Stimulated activated naive B cell treated with anti-CD40 and anti-IgM and Interleukin-4, amounts not matched to agents 10 μg/mL and 1 μg/mL and 100 μg/mL, for 72 hours (primary cell): Measurements from ENCODE around the gene KRT4.

Experiments
- ATAC-seq, 2 donors: fragments of 150-1000 bp; cut with Tn5 transposase; replicated peaks; 2 replicates each; pipeline ENCODE4 v1.10.0; 2021; ENCODE audit warnings: moderate library complexity in 1 of 2
- DNase-seq: peaks from one replicate; pipeline ENCODE4 v3.0.0; 2021
- H3K27ac Mint-ChIP-seq: one replicate; pipeline ENCODE4 v1.8.0; 2022; ENCODE audit warnings: mild to moderate bottlenecking, mixed read lengths
- H3K27me3 Mint-ChIP-seq, 2 donors: one replicate each; pipeline ENCODE4 v1.8.0; 2022; ENCODE audit warnings: mixed read lengths in 2 of 2
- H3K36me3 Mint-ChIP-seq, 2 donors: one replicate each; pipeline ENCODE4 v1.8.0; 2022; ENCODE audit warnings: mixed read lengths in 2 of 2, mild to moderate bottlenecking in 1 of 2
- H3K4me1 Mint-ChIP-seq, 2 donors: one replicate each; pipeline ENCODE4 v1.8.0; 2022; ENCODE audit warnings: mixed read lengths in 2 of 2, mild to moderate bottlenecking in 1 of 2
- H3K4me3 Mint-ChIP-seq, 2 donors: one replicate each; pipeline ENCODE4 v1.8.0; 2022; ENCODE audit warnings: mild to moderate bottlenecking in 2 of 2, mixed read lengths in 2 of 2, moderate library complexity in 1 of 2
- H3K9me3 Mint-ChIP-seq, 2 donors: one replicate each; pipeline ENCODE4 v1.8.0; 2022; ENCODE audit warnings: mixed read lengths in 2 of 2, mild to moderate bottlenecking in 1 of 2

KRT4 gene

DNA sequence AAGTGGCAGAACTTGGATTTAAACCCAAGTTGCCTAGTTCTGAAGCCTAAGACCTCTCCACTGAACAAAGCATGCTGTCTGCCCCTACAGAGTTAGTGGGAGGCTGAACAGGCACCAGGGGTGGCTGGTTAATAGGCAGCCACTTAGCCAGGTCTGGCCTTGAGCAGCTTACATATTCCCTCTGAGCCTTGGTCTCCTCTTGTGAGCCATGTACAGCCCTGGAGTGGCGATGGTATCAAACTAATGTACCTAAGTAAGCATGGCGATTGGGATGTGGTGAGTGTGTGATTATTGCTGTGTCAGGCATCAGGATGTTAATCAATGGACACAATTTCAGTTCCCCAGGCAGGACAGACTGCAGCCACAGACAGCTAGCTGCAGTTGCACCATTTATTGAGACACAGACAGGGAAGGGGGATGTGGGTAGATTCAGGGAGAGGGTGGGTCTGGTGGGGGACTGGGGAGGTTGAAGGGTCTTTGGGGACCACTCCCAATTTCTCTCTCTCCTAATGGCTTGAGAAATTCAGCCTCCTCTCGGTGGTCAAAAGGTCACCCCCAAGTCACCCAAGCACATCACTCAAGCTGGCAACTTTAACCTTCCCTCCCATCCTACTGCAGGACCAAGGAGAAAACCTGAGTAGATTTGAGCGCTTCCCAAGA is 7.3 kb upstream of the KRT4 start:
- H3K27me3 Mint-ChIP-seq = peaks cover 31 to 36% of the 10 kb centered on the region in 2 donors
- H3K27ac Mint-ChIP-seq = no peak overlapping the region
- H3K4me1 Mint-ChIP-seq = no peaks in the 10 kb centered on the region
- no peak for DNase-seq
- H3K4me3 Mint-ChIP-seq = no peak overlapping the region
- no peaks in the 10 kb centered on the region for H3K9me3 Mint-ChIP-seq
- H3K36me3 Mint-ChIP-seq = no peaks in the 10 kb centered on the region
- ATAC-seq = no peak

DNA sequence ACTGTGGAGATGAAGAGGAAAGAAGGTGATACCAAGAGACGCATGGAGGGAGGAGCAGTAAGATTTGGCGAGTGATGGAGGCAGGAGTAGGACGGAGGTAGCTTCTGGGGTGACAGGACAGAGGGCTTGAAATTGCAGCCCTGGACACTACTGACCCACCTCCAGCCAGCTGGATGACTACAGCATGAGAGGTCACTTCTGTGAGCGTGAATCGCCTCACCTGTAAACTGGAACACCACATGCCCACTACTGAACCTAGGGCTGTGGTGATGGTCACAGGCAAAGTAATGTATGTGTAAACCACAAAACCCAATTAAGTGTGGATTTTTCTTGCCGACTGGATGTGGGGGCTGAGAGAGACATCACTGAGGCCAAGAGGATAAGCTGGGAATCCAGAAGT is 6.6 kb upstream of the KRT4 start:
- peaks cover 26 to 32% of the 10 kb centered on the region in 2 donors for H3K27me3 Mint-ChIP-seq
- H3K36me3 Mint-ChIP-seq = no peaks in the 10 kb centered on the region
- DNase-seq = no peak
- no peaks in the 10 kb centered on the region for H3K9me3 Mint-ChIP-seq
- H3K4me1 Mint-ChIP-seq = no peaks in the 10 kb centered on the region
- no peak for ATAC-seq
- H3K4me3 Mint-ChIP-seq = no peak overlapping the region
- no peak overlapping the region for H3K27ac Mint-ChIP-seq

GRCh38 chr12:52819731-52820510 is 6.0 kb upstream of the KRT4 start:
- Mint-ChIP-seq H3K4me1 (no peaks in the 10 kb centered on the region), H3K36me3 (no peaks in the 10 kb centered on the region), H3K27ac (no peak overlapping the region), H3K9me3 (no peaks in the 10 kb centered on the region), H3K27me3 (peaks cover 26 to 32% of the 10 kb centered on the region in 2 donors), H3K4me3 (no peak overlapping the region)
- ATAC-seq (no peak), DNase-seq (no peak)

- peaks cover 26 to 30% of the 10 kb centered on the region in 2 donors for H3K27me3 Mint-ChIP-seq
- no peak overlapping the region for H3K4me3 Mint-ChIP-seq
- H3K4me1 Mint-ChIP-seq = no peaks in the 10 kb centered on the region
- ATAC-seq (no peak), DNase-seq (no peak)
- H3K36me3 Mint-ChIP-seq = no peaks in the 10 kb centered on the region
- no peaks in the 10 kb centered on the region for H3K9me3 Mint-ChIP-seq
- no peak overlapping the region for H3K27ac Mint-ChIP-seq
Observed at GRCh38 chr12:52818887-52819420, 5.0 kb upstream of the KRT4 start.

GRCh38 chr12:52818388-52818787 is 4.5 kb upstream of the KRT4 start:
- no peaks in the 10 kb centered on the region for H3K4me1 Mint-ChIP-seq
- no peaks in the 10 kb centered on the region for H3K36me3 Mint-ChIP-seq
- H3K27me3 Mint-ChIP-seq = peaks cover 21 to 24% of the 10 kb centered on the region in 2 donors
- ATAC-seq (no peak), DNase-seq (no peak)
- no peak overlapping the region for H3K27ac Mint-ChIP-seq
- H3K4me3 Mint-ChIP-seq = no peak overlapping the region
- no peaks in the 10 kb centered on the region for H3K9me3 Mint-ChIP-seq

- Mint-ChIP-seq H3K4me3 (no peak overlapping the region), H3K9me3 (no peaks in the 10 kb centered on the region), H3K27ac (no peak overlapping the region), H3K36me3 (no peaks in the 10 kb centered on the region), H3K4me1 (no peaks in the 10 kb centered on the region), H3K27me3 (peaks cover 15 to 18% of the 10 kb centered on the region in 2 donors)
- DNase-seq = no peak
- no peak for ATAC-seq
Observed at GRCh38 chr12:52817699-52818238, 3.9 kb upstream of the KRT4 start.

GRCh38 chr12:52817003-52817698 is 3.2 kb upstream of the KRT4 start:
- H3K4me1 Mint-ChIP-seq = no peaks in the 10 kb centered on the region
- H3K4me3 Mint-ChIP-seq = no peak overlapping the region
- peaks cover 15% of the 10 kb centered on the region in 2 donors for H3K27me3 Mint-ChIP-seq
- no peaks in the 10 kb centered on the region for H3K36me3 Mint-ChIP-seq
- DNase-seq = no peak
- H3K9me3 Mint-ChIP-seq = no peaks in the 10 kb centered on the region
- no peak overlapping the region for H3K27ac Mint-ChIP-seq
- ATAC-seq = no peak

GRCh38 chr12:52815676-52816588 is 2.0 kb upstream of the KRT4 start:
- ATAC-seq = no peak
- no peaks in the 10 kb centered on the region for H3K36me3 Mint-ChIP-seq
- no peaks in the 10 kb centered on the region for H3K9me3 Mint-ChIP-seq
- no peak overlapping the region for H3K4me3 Mint-ChIP-seq
- H3K27ac Mint-ChIP-seq = no peak overlapping the region
- DNase-seq = no peak
- H3K4me1 Mint-ChIP-seq = no peaks in the 10 kb centered on the region
- H3K27me3 Mint-ChIP-seq = peaks cover 11 to 15% of the 10 kb centered on the region in 2 donors

DNA sequence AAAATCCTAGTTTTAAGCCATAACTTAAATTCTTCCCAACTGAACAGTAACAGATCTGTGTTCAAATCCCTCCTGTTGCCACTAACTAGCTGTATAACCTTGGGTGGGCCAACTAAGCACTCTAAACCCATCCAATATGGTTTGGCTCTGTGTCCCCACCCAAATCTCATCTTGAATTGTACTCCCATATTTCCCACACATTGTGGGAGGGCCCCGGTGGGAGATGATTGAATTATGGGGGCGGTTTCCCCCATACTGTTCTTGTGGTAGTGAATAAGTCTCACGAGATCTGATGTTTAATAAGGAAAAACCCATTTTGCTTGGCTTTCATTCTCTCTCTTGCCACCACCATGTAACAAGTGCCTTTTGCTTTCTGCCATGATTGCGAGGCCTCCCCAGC is 1.2 kb upstream of the KRT4 start:
- DNase-seq (no peak), ATAC-seq (no peak)
- no peak overlapping the region for H3K27ac Mint-ChIP-seq
- no peaks in the 10 kb centered on the region for H3K36me3 Mint-ChIP-seq
- H3K27me3 Mint-ChIP-seq = peaks cover 7 to 11% of the 10 kb centered on the region in 2 donors
- no peaks in the 10 kb centered on the region for H3K9me3 Mint-ChIP-seq
- H3K4me1 Mint-ChIP-seq = no peaks in the 10 kb centered on the region
- no peak overlapping the region for H3K4me3 Mint-ChIP-seq

DNA sequence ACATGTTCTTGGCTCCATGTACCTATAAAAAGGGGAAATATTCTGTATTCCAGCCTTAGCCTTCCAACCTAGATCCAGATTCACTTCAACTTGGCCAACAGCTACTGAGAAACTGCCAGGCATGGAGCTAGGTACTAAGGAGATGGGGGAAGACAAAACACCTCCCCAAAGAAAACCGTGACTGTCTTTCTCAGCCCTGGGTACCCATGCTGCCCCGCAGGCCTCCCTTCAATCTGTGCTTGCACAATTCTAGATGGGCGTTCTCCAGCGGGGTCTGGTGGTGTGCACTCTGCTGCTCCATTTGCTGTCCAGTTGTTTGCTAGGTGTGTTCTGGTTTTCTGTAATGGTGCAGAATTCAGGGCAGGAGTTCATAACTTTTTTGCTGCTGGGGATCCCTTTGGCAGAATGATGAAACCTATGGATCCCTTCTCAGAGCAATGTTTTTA is 817 bp upstream of the KRT4 start:
- peaks cover 5 to 7% of the 10 kb centered on the region in 2 donors for H3K27me3 Mint-ChIP-seq
- no peaks in the 10 kb centered on the region for H3K36me3 Mint-ChIP-seq
- no peaks in the 10 kb centered on the region for H3K4me1 Mint-ChIP-seq
- H3K4me3 Mint-ChIP-seq = no peak overlapping the region
- H3K27ac Mint-ChIP-seq = no peak overlapping the region
- H3K9me3 Mint-ChIP-seq = no peaks in the 10 kb centered on the region
- ATAC-seq (no peak), DNase-seq (no peak)

DNA sequence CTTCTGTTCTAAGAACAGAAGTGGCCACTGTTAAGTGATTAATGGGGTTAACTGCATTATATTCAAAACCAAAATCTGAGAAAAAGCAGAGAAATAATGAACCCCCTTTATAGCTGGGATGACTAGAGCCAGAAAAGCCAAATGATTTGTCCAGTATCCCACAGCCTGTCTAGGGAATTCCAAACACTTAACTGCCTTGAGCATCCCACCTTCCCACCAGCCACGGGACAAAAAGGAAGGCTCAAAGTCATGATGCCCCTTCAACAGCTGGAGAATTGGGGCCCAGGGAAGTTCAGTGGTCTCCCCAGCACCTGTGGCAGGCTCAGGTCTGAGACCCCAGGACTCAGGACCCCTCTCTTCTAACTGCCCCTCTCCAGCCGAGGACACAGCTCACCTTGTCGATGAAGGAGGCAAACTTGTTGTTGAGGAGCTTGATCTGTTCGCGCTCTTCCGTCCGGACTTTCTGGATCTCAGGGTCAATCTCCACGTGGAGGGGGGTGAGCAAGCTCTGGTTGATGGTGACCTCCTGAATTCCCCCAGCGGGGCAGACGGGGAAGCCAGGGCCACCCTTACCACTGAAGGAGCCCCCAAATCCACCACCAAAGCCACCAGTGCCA is 605 bp downstream of the KRT4 start:
- no peak overlapping the region for H3K4me3 Mint-ChIP-seq
- no peaks in the 10 kb centered on the region for H3K36me3 Mint-ChIP-seq
- H3K9me3 Mint-ChIP-seq = no peaks in the 10 kb centered on the region
- no peak for DNase-seq
- H3K27ac Mint-ChIP-seq = no peak overlapping the region
- H3K4me1 Mint-ChIP-seq = no peaks in the 10 kb centered on the region
- H3K27me3 Mint-ChIP-seq = peaks cover 5 to 16% of the 10 kb centered on the region in 2 donors
- ATAC-seq = no peak

- no peak overlapping the region for H3K4me3 Mint-ChIP-seq
- H3K4me1 Mint-ChIP-seq = no peaks in the 10 kb centered on the region
- ATAC-seq (peak; percentile 38 to 46), DNase-seq (no peak)
- no peaks in the 10 kb centered on the region for H3K9me3 Mint-ChIP-seq
- no peak overlapping the region for H3K27ac Mint-ChIP-seq
- no peaks in the 10 kb centered on the region for H3K36me3 Mint-ChIP-seq
- H3K27me3 Mint-ChIP-seq = peaks cover 4 to 20% of the 10 kb centered on the region in 2 donors
Observed at GRCh38 chr12:52812749-52813148, 1.2 kb downstream of the KRT4 start.

- Mint-ChIP-seq H3K4me1 (no peaks in the 10 kb centered on the region), H3K9me3 (no peaks in the 10 kb centered on the region), H3K4me3 (no peak overlapping the region), H3K36me3 (no peaks in the 10 kb centered on the region), H3K27ac (no peak overlapping the region), H3K27me3 (peaks cover 8 to 23% of the 10 kb centered on the region in 2 donors)
- ATAC-seq (no peak), DNase-seq (no peak)
Observed at GRCh38 chr12:52812073-52812400, 1.9 kb downstream of the KRT4 start.
